ENCODE results near the gene PPM1D. TPM values are rescaled to one million over a fixed set of nuclear protein-coding genes. Genes with fewer than 3 reads are reported as not detected.
"Not testable (repeated sequence)": the region's sequence is repeated elsewhere in the genome, so short reads cannot be mapped to it uniquely, and the experiment has no call there.

The PPM1D gene
- total RNA-seq, 1 experiment from 2014 or later = 17.9 TPM

DNA sequence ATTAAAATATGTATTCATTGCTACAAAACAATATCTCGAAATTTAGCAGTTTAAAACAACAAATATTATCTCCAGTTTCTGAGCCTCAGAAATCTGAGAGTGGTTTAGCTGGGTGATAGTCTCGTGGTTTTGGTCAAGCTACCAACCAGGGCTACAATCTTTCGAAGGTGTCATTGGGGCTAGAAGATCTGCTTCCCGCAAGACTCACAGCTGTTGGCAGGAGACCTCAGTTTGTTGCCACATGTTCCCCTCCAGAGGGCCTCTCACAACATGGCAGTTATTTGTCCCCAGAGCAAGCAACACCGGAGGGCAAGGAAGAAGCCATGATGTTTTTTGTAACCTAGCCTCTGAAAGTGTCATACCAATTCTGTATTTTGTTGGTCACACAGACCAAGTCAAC is 65.6 kb downstream of the PPM1D start:
- Histone ChIP-seq H3K9me3 (no peaks in the 10 kb centered on the region), H3K27me3 (replicated peaks; ENCODE audit: control insufficient read depth, insufficient read depth, low read length) (no peaks in the 10 kb centered on the region), H3K4me1 (no peaks in the 10 kb centered on the region), H3K36me3 (ENCODE audit: control insufficient read depth, insufficient read depth, low read length) (no peaks in the 10 kb centered on the region), H3K4me3 (ENCODE audit: low read depth, low read length) (no peak overlapping the region)
- Mint-ChIP-seq H3K9me3 (ENCODE audit: unreplicated experiment) (no peaks in the 10 kb centered on the region), H3K4me1 (ENCODE audit: low read depth, unreplicated experiment) (no peaks in the 10 kb centered on the region), H3K4me3 (ENCODE audit: unreplicated experiment) (no peak overlapping the region), H3K36me3 (ENCODE audit: insufficient read depth, unreplicated experiment) (peaks cover 16% of the 10 kb centered on the region), H3K27ac (ENCODE audit: unreplicated experiment) (no peak overlapping the region), H3K27me3 (ENCODE audit: insufficient read depth, unreplicated experiment) (no peaks in the 10 kb centered on the region)
- DNase-seq = no peak
- POLR2A ChIA-PET = no interaction called here
- intact Hi-C loops (cut with micrococcal nuclease; ENCODE audit: unreplicated experiment) = no loop called here
- BruUV-seq (replicated peaks) = no TSS peak
- TF ChIP-seq, protein P1, sequence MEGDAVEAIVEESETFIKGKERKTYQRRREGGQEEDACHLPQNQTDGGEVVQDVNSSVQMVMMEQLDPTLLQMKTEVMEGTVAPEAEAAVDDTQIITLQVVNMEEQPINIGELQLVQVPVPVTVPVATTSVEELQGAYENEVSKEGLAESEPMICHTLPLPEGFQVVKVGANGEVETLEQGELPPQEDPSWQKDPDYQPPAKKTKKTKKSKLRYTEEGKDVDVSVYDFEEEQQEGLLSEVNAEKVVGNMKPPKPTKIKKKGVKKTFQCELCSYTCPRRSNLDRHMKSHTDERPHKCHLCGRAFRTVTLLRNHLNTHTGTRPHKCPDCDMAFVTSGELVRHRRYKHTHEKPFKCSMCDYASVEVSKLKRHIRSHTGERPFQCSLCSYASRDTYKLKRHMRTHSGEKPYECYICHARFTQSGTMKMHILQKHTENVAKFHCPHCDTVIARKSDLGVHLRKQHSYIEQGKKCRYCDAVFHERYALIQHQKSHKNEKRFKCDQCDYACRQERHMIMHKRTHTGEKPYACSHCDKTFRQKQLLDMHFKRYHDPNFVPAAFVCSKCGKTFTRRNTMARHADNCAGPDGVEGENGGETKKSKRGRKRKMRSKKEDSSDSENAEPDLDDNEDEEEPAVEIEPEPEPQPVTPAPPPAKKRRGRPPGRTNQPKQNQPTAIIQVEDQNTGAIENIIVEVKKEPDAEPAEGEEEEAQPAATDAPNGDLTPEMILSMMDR (IDR thresholded peaks at IDR 0.05; ENCODE audit: insufficient read depth in 1 of 2, low read depth in 1 of 2, low read length in 1 of 2, severe bottlenecking in 1 of 2, unreplicated experiment in 1 of 2) = no peak
- CTCF ChIA-PET = no interaction called here

DNA sequence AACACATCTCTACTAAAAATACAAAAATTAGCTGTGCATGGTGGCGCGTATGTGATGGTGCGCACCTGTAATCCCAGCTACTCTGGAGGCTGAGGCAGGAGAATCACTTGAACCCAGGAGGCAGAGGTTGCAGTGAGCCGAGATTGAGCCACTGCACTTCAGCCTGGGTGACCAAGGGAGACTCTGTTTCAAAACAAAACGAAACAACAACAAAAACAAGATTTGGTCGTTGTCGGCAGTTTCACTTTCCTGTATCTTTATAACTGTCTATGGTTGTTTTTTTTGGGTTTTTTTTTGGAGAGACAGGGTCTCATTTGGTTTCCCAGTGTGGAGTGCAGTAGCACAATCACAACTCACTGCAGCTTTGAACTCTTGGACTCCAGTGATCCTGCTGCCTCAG is 68.7 kb downstream of the PPM1D start:
- H3K27me3 ChIP-seq (replicated peaks; ENCODE audit: control insufficient read depth, insufficient read depth, low read length); H3K4me3 ChIP-seq (ENCODE audit: low read depth, low read length); DNase-seq; CTCF ChIA-PET; intact Hi-C loops (cut with micrococcal nuclease; ENCODE audit: unreplicated experiment); H3K36me3 ChIP-seq (ENCODE audit: control insufficient read depth, insufficient read depth, low read length); H3K4me3 Mint-ChIP-seq (ENCODE audit: unreplicated experiment); H3K4me1 Mint-ChIP-seq (ENCODE audit: low read depth, unreplicated experiment); H3K9me3 ChIP-seq; H3K27ac Mint-ChIP-seq (ENCODE audit: unreplicated experiment); POLR2A ChIA-PET; H3K4me1 ChIP-seq; H3K27me3 Mint-ChIP-seq (ENCODE audit: insufficient read depth, unreplicated experiment); BruUV-seq (replicated peaks); H3K9me3 Mint-ChIP-seq (ENCODE audit: unreplicated experiment): not testable (repeated sequence)
- peaks cover 16% of the 10 kb centered on the region for H3K36me3 Mint-ChIP-seq (ENCODE audit: insufficient read depth, unreplicated experiment)

DNA sequence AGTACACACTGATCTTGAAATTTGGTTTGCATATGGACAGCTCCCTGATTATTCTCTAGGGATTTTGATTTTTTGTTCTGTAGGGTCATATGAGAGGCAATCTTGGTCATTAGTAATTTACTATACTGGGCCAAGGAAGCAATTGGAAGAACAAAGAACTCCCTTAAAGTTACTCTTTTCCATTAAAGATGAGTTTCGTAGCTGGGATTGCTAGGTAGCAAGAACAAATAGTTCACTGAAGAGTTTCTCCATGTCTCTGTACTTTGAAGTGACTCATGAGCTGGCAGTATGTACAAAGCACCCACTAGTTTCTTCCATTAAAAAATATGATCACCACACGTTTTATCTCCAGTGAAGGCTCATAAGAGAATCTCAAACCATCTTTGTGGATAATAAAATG is 71.5 kb downstream of the PPM1D start:
- POLR2A ChIA-PET = no interaction called here
- no peak overlapping the region for H3K27ac Mint-ChIP-seq (ENCODE audit: unreplicated experiment)
- BruUV-seq (replicated peaks) = no TSS peak

DNA sequence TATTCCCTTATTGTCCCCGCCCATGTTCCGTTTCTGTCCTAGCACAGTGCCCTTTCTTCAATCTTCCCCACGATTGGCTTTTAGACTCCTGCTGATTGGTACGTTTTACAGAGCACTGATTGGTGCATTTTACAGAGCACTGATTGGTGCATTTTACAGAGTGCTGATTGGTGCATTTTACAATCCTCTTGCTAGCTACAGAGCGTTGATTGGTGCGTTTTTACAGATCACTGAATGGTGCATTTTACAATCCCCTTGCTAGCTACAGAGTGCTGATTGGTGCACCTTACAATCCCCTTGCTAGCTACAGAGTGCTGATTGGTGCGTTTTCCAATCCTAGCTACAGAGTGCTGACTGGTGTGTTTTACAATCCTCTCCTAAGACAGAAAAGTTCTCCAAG is 74.6 kb downstream of the PPM1D start:
- H3K4me3 Mint-ChIP-seq (ENCODE audit: unreplicated experiment); intact Hi-C loops (cut with micrococcal nuclease; ENCODE audit: unreplicated experiment): not testable (repeated sequence)

More for the DNA sequence above, 71.5 kb downstream of the PPM1D start:
- Mint-ChIP-seq H3K4me3 (ENCODE audit: unreplicated experiment) (no peak overlapping the region), H3K9me3 (ENCODE audit: unreplicated experiment) (no peaks in the 10 kb centered on the region), H3K4me1 (ENCODE audit: low read depth, unreplicated experiment) (peaks cover 9% of the 10 kb centered on the region), H3K36me3 (ENCODE audit: insufficient read depth, unreplicated experiment) (peaks cover 6% of the 10 kb centered on the region), H3K27me3 (ENCODE audit: insufficient read depth, unreplicated experiment) (no peaks in the 10 kb centered on the region)
- Histone ChIP-seq H3K4me1 (no peaks in the 10 kb centered on the region), H3K9me3 (no peaks in the 10 kb centered on the region), H3K27me3 (replicated peaks; ENCODE audit: control insufficient read depth, insufficient read depth, low read length) (no peaks in the 10 kb centered on the region), H3K36me3 (ENCODE audit: control insufficient read depth, insufficient read depth, low read length) (no peaks in the 10 kb centered on the region), H3K4me3 (ENCODE audit: low read depth, low read length) (no peak overlapping the region)
- TF ChIP-seq, protein P1 (IDR thresholded peaks at IDR 0.05; ENCODE audit: insufficient read depth in 1 of 2, low read depth in 1 of 2, low read length in 1 of 2, severe bottlenecking in 1 of 2, unreplicated experiment in 1 of 2) = no peak
- DNase-seq = no peak
- intact Hi-C loops (cut with micrococcal nuclease; ENCODE audit: unreplicated experiment) = no loop called here
- CTCF ChIA-PET = no interaction called here

More for the DNA sequence above, 74.6 kb downstream of the PPM1D start:
- H3K36me3 ChIP-seq (ENCODE audit: control insufficient read depth, insufficient read depth, low read length); H3K27me3 ChIP-seq (replicated peaks; ENCODE audit: control insufficient read depth, insufficient read depth, low read length); H3K27me3 Mint-ChIP-seq (ENCODE audit: insufficient read depth, unreplicated experiment); BruUV-seq (replicated peaks); H3K36me3 Mint-ChIP-seq (ENCODE audit: insufficient read depth, unreplicated experiment); H3K4me1 ChIP-seq; H3K9me3 Mint-ChIP-seq (ENCODE audit: unreplicated experiment); H3K9me3 ChIP-seq; CTCF ChIA-PET; POLR2A ChIA-PET; H3K4me3 ChIP-seq (ENCODE audit: low read depth, low read length); H3K27ac Mint-ChIP-seq (ENCODE audit: unreplicated experiment): not testable (repeated sequence)
- DNase-seq = peak in 1 of 2 experiments; percentile 7
- peaks cover 14% of the 10 kb centered on the region for H3K4me1 Mint-ChIP-seq (ENCODE audit: low read depth, unreplicated experiment)
